ENCODE measurements around the gene CCDC18.

DNA sequence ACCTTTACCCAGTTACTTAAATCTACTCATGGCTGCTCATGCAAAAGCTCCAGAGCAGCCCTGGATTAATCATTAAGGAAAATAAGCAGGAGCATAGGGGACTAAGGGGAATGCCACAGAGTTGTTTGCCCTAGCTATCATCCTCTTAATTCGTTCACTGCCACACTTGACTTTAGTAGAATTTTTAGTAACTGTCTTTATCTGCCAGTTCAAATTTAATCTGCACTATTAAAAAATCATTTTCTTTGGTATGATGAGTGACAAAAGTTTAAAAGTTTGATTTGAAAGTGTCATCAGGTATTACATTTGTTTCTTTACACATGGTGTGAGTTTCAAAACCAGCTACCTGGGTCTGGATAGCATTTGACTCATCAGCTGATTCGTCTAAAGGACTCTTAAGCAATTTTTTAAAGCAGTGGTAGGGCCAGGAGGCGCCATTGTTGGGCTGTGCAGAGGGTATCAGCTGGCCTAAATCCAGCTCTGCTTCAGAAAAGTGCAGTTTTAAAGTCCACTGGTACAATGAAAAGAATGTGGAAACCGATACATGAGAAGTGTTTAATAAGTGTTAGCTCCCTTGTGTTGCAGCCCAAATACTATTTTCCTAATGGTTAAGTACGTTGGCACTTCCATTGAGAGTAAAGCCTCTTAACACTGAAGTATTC, 95.2 kb downstream of the CCDC18 start:
- TF ChIP-seq POLR2AphosphoS5 (IDR thresholded peaks at IDR 0.05; ENCODE audit: borderline replicate concordance, low read depth, low read length): no peak
- TF ChIP-seq EZH2 (IDR thresholded peaks at IDR 0.05): no peak
- no peak for TF ChIP-seq FOXP2 (optimal IDR thresholded peaks at IDR 0.05; ENCODE audit: control extremely low read depth, extremely low read length, insufficient read depth)

Measured in SK-N-MC (cell line).